ENCODE data around the gene SERGEF.
"Not testable (repeated sequence)": the region's sequence is repeated elsewhere in the genome, so short reads cannot be mapped to it uniquely, and the experiment has no call there.

SERGEF gene

DNA sequence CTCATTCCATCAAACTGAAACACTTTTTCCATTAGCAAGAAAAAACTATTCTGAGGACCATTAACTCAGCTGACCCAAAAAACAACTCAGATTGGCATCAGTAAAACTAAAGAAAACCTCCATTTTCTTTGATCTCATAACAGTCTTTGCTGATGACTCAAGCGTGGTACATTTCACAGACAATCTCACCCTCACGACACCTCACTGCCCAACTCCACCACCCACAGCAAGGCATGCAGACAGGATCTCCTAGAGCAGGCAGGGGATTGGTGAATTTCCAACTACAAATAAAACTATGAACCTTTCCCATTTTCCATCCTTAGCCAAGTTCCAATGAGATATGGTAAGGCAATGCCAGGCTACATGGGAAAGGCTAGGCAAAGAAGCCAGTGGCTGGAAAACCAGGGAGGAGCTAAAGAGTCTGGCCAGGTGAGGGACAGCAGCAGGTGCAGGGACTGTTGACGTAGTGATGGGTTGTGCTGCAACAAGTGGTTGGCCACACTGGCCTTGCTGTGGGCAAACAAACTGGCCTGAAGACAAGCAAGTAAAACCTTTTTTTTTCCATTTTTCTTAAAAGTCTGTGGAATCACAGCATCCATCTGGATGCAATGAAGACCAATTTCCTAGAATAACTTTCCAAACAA is 97.2 kb downstream of the SERGEF start:
- H3K36me3 Mint-ChIP-seq = no peaks in the 10 kb centered on the region
- ATAC-seq (peak; percentile 78), DNase-seq (ENCODE audit: low spot score in 2 of 2) (no peak)
- H3K9me3 Mint-ChIP-seq = no peaks in the 10 kb centered on the region
- H3K4me3 Mint-ChIP-seq = no peak overlapping the region
- H3K4me1 Mint-ChIP-seq = peaks cover 18% of the 10 kb centered on the region
- no peak overlapping the region for H3K27ac Mint-ChIP-seq

DNA sequence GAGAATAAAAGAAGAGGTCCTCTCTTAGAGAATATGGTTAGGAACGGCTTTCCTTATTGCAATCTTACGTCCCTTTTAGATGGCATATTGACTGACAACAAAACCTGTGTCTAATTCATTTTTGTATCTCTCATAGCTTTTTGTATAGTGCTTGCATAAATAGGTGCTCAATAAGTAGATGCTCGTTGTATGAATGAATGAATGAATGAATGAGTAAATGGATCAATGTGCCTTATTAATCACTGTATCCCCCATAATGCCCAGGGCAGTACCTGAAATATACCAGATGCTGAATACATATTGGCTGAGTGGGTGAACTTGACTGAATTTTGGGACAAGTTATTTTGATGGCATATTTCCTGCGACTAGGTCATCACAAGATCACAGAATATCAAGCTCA is 97.9 kb downstream of the SERGEF start:
- no peaks in the 10 kb centered on the region for H3K36me3 Mint-ChIP-seq

DNA sequence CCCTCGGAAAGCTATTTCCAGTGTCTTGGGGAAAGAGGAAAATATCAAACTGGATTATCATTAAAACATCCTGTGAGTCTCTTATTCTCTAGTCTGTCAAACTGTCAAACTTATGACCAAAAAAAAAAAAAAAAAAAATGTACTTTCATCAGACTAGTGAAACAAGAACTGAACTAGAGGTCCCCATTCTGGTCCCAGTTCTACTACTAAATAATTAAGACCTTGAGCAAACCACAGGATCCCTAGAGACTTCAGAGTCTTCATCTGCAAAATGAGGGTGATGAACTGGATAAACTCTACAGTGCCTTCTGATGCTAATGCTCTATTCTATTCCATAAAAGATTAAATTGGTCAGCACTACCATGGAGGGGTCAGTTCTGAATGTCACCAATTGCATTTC is 105.8 kb downstream of the SERGEF start:
- Mint-ChIP-seq H3K4me3 (no peak overlapping the region), H3K9me3 (no peaks in the 10 kb centered on the region), H3K27ac (no peak overlapping the region), H3K36me3 (no peaks in the 10 kb centered on the region), H3K4me1 (peaks cover 5% of the 10 kb centered on the region)
- DNase-seq (ENCODE audit: low spot score in 2 of 2) = no peak
- no peak for ATAC-seq

More for the DNA sequence above, 97.9 kb downstream of the SERGEF start:
- H3K27ac Mint-ChIP-seq = no peak overlapping the region
- peaks cover 18% of the 10 kb centered on the region for H3K4me1 Mint-ChIP-seq
- no peak for ATAC-seq
- no peaks in the 10 kb centered on the region for H3K9me3 Mint-ChIP-seq
- no peak overlapping the region for H3K4me3 Mint-ChIP-seq
- no peak for DNase-seq (ENCODE audit: low spot score in 2 of 2)

DNA sequence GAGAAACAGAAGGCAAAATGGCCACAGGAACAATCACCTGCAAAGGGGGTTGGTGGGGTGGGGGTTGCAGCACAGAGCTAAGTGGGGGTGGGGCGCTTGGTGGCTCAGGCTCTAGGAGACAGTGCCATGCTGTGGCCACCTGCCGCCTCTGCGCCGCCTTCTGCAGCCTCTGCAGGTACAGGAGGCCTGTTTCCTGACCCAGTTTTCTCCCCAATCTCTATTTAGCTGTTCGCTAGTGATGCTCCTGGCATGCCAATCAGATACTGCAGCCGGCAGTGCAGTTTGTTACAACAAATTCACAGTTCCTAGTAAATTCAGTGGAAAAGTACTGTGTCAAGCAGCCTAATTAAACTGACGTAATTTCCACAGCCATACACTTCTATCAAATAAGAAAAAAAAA is 106.4 kb downstream of the SERGEF start:
- DNase-seq (ENCODE audit: low spot score in 2 of 2) (no peak), ATAC-seq (no peak)
- Mint-ChIP-seq H3K36me3 (no peaks in the 10 kb centered on the region), H3K27ac (no peak overlapping the region), H3K4me1 (peaks cover 3% of the 10 kb centered on the region), H3K4me3 (no peak overlapping the region), H3K9me3 (no peaks in the 10 kb centered on the region)

DNA sequence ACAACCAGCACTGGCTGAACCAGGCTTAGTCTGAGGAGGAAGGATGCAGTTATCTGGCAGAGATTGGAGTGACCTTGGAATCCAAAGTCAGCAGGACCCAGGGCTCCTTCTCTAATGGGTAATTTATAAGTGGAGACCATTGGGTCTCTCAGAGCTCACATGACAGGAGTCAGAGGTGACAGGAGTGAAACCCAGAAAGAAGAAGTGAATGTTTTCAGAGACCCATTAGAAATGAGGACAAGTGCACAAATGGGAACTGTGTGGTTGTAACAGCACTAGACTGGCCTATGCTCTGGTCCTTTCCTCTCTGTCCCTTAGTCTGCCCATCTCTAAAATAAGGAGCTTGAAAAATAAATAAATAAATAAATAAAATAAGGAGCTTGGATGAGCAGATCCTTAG is 107.4 kb downstream of the SERGEF start:
- Mint-ChIP-seq H3K27ac (no peak overlapping the region), H3K4me1 (peaks cover 8% of the 10 kb centered on the region), H3K4me3 (no peak overlapping the region), H3K36me3 (no peaks in the 10 kb centered on the region), H3K9me3 (no peaks in the 10 kb centered on the region)
- DNase-seq (ENCODE audit: low spot score in 2 of 2) = no peak
- no peak for ATAC-seq

DNA sequence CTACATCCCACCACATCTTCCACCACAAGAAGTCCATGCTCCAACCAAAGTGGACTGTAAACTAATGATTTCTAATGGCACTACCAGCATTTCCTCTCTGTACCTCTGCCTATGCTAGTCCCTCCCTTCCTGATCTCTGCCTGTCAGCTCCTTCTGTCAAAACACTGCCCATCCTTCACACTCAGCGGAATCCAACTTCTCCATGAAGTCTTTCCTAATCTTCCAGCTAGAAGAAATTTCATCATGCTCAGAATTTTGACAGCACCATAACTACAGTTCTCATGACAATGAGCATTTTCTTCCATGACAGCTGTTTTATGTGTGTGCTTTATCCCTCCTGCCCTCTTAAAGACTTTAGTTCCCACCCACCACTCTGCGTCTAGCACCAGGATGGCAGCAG is 111.4 kb downstream of the SERGEF start:
- Mint-ChIP-seq H3K4me3 (no peak overlapping the region), H3K4me1 (peaks cover 8% of the 10 kb centered on the region), H3K27ac (peak overlapping the region; percentile 11), H3K9me3 (no peaks in the 10 kb centered on the region), H3K36me3 (peaks cover 5% of the 10 kb centered on the region)
- ATAC-seq = no peak
- DNase-seq (ENCODE audit: low spot score in 2 of 2) = no peak

DNA sequence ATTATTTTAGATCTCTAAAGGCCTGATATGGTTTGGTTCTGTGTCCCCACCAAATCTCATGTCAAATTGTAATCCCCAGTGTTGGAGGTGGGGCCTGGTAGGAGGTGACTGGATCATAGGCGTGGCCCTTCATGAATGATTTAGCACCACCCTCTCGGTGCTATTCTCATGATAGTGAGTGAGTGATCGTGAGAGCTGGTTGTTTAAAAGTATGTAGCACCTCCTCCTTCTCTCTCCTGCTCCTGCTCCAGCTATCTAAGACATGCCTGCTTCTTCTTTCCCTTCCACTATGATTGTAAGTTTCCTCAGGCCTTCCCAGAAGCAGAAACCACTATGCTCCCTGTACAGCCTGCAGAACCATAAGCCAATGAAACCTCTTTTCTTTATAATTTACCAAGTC is 114.1 kb downstream of the SERGEF start:
- Mint-ChIP-seq H3K4me1 (peaks cover 8% of the 10 kb centered on the region), H3K9me3 (no peaks in the 10 kb centered on the region), H3K27ac (no peak overlapping the region), H3K36me3 (peaks cover 5% of the 10 kb centered on the region), H3K4me3 (no peak overlapping the region)
- no peak for DNase-seq (ENCODE audit: low spot score in 2 of 2)
- ATAC-seq = no peak

DNA sequence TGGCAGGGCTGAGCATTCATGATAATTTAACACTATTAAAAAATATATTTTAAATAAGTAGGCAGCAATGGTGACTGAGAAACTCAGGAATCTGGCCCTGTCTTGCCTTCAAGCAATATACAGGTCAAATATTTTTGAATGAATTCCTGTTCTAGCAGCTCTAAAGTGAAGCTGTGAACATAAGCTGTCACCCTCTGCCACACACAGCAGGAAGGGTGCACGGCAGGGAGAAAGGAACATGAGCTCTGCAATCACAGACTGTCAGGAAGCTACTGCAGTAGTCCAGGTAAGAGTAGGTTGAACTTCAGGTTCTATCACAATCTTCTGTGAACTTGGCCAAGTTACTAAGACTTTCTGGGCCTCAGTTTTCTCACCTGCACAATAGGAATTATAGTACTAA is 114.8 kb downstream of the SERGEF start:
- DNase-seq (ENCODE audit: low spot score in 2 of 2) (no peak), ATAC-seq (no peak)
- Mint-ChIP-seq H3K27ac (no peak overlapping the region), H3K4me3 (no peak overlapping the region), H3K36me3 (peaks cover 5% of the 10 kb centered on the region), H3K9me3 (no peaks in the 10 kb centered on the region), H3K4me1 (peaks cover 8% of the 10 kb centered on the region)

DNA sequence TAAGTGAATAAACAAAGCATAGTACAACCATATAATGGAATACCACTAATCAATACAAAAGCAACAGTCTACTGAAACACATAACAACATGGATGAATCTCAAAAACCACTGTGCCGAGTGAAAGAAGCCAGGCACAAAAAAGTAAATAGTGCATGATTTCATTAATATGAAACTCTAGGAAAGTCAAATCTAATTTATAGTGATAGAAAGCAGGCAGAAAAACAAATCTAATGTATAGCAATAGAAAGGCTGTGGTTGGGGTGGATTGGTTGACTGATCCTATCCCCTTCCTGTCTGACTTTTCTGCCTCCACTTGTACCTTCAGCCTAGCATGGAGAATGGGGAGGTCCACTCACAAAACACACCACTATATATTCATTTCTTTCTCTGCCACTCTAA is 115.4 kb downstream of the SERGEF start:
- Mint-ChIP-seq H3K36me3 (peaks cover 5% of the 10 kb centered on the region), H3K4me1 (peaks cover 8% of the 10 kb centered on the region), H3K9me3 (no peaks in the 10 kb centered on the region), H3K4me3 (no peak overlapping the region), H3K27ac (no peak overlapping the region)
- DNase-seq (ENCODE audit: low spot score in 2 of 2) (no peak), ATAC-seq (no peak)

DNA sequence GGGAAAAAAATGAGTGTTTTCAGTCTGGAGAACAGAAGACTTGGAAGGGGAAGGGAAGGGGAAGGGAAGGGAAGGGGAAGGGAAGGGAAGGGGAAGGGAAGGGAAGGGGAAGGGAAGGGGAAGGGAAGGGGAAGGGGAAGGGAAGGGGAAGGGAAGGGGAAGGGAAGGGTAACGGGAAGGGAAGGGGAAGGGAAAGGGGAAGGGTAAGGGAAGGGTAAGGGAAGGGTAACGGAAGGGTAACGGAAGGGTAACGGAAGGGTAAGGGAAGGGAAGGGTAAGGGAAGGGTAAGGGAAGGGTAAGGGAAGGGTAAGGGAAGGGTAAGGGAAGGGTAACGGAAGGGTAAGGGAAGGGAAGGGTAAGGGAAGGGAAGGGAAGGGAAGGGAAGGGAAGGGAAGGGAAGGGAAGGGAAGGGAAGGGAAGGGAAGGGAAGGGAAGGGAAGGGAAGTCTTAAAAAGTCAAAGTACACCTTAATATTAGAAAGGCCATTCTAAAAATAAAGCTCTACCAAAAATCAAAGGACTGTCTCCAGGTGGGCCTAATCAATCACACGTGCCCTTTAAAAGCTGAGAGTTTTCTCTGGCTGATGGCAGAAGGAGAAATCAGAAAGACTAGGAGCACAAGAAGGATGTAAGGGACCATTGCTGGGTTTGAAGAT is 116.2 kb downstream of the SERGEF start:
- not testable (repeated sequence) for H3K27ac Mint-ChIP-seq; DNase-seq (ENCODE audit: low spot score in 2 of 2); H3K36me3 Mint-ChIP-seq; H3K9me3 Mint-ChIP-seq; H3K4me1 Mint-ChIP-seq; H3K4me3 Mint-ChIP-seq; ATAC-seq

DNA sequence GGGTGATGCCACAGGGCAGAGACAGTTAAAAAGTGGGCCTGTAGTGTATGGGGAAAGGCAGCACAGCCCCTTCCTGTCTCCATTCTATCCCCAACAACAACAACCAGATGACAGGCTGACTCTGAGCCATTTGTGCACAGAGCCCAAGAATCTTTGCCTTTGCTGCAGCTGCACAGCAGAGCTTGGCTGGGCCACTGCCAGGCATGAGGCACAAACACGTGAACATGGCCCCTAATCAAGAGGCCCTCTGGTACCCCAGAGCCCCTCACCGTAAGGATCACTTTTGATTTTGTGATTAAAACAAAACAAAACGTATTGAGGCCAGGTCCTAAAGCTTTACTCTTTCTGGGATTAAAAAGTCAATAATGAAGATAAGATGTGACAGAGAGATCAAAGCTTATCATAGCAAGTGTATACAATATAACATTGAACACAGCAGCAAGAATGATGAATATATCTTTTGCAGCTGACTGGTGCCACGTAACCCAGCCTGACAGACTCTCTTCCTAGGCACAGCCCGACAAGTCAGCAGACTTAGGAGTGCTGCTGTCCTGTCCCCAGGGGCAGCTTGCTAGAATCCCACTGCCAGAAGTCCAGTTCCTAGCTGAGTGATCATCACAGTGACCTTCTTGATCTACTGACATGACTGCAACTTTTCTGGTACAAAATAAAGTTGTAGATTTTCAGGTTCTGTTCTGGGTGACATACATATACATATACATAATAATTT is 117.8 kb downstream of the SERGEF start:
- ATAC-seq (no peak), DNase-seq (ENCODE audit: low spot score in 2 of 2) (no peak)
- H3K36me3 Mint-ChIP-seq = peaks cover 17% of the 10 kb centered on the region
- H3K4me3 Mint-ChIP-seq = no peak overlapping the region
- no peak overlapping the region for H3K27ac Mint-ChIP-seq
- H3K4me1 Mint-ChIP-seq = no peaks in the 10 kb centered on the region
- H3K9me3 Mint-ChIP-seq = no peaks in the 10 kb centered on the region

DNA sequence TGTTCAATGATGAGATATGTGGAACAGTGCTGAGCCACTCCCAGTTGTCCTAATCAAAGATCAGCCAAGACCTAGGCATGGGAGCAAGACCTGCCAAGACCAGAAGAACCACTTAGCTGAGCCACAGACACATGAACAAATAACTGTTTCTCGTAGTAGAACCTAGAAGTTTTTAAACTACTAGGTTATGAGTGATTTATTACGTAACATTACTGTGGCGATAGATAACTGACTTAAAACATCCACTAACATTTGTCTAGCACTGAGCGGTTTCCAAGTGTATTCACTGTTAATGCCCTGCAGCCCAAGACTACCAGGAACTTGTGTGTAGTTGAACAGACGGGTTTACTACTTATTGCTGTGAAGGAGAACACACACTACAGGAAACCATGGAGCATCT is 120.4 kb downstream of the SERGEF start:
- Mint-ChIP-seq H3K27ac (no peak overlapping the region), H3K36me3 (peaks cover 12% of the 10 kb centered on the region), H3K4me1 (no peaks in the 10 kb centered on the region), H3K4me3 (no peak overlapping the region), H3K9me3 (no peaks in the 10 kb centered on the region)
- no peak for ATAC-seq
- DNase-seq (ENCODE audit: low spot score in 2 of 2) = no peak

DNA sequence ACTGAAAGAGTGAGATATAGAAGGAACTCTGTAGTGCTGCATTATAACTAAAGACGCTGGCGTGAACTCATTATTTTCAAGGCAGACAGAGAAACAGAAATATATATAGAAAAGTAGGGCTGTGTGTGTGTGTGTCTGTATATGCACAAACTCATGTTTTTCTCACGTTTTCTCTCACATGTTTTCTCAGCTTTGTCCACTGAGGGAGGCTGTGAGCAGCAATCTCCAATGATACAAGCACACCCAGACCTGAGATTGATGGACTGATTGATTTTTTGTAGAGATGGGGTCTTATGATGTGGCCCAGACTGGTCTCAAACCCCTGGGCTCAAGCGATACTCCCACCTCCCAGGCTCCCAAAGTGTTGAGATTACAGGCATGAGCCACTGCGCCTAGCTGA is 122.5 kb downstream of the SERGEF start:
- no peak for DNase-seq (ENCODE audit: low spot score in 2 of 2)
- no peak for ATAC-seq
- Mint-ChIP-seq H3K27ac (no peak overlapping the region), H3K9me3 (no peaks in the 10 kb centered on the region), H3K36me3 (peaks cover 12% of the 10 kb centered on the region), H3K4me1 (no peaks in the 10 kb centered on the region), H3K4me3 (no peak overlapping the region)

DNA sequence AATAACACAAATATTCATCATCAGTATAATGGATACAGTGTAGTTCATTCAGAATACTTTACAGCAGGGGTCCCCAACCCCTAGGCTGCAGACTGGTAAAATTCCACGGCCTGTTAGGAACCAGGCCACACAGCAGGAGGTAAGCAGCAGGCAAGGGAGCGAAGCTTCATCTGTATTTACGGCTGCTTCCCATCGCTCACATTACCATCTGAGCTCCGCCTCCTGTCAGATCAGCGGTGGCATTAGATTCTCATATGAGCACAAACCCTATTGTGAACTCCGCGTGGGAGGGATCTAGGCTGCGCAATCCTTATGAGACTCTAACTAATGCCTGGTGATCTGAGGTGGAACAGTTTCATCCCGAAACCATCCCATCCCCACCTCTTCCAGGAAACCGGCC is 125.1 kb downstream of the SERGEF start:
- H3K36me3 Mint-ChIP-seq = peaks cover 12% of the 10 kb centered on the region
- ATAC-seq (no peak), DNase-seq (ENCODE audit: low spot score in 2 of 2) (no peak)
- no peaks in the 10 kb centered on the region for H3K9me3 Mint-ChIP-seq
- no peak overlapping the region for H3K27ac Mint-ChIP-seq
- no peak overlapping the region for H3K4me3 Mint-ChIP-seq
- H3K4me1 Mint-ChIP-seq = no peaks in the 10 kb centered on the region

DNA sequence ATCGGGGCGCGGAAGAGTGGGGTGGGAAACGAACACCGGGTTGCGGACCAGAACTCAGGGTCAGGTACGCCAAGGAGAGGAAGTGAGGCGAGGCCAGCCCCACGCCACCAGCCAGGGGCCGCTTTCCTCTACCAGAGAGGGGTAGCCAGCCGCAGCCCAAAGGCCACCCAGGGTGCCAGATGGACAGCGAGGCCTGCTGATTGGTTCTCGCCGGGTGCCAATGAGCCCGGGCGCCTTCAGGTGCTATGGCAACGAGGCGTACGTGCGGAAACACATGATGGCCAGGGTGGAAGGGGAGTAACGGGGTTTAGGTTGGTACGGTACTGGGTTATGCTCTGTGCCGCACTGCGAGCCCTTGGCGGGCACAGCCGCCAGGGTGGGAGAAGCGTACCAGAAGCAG is 128.9 kb downstream of the SERGEF start:
- H3K4me1 Mint-ChIP-seq = no peaks in the 10 kb centered on the region
- ATAC-seq (no peak), DNase-seq (ENCODE audit: low spot score in 2 of 2) (no peak)
- no peak overlapping the region for H3K27ac Mint-ChIP-seq
- no peaks in the 10 kb centered on the region for H3K9me3 Mint-ChIP-seq
- H3K36me3 Mint-ChIP-seq = no peaks in the 10 kb centered on the region
- H3K4me3 Mint-ChIP-seq = no peak overlapping the region

DNA sequence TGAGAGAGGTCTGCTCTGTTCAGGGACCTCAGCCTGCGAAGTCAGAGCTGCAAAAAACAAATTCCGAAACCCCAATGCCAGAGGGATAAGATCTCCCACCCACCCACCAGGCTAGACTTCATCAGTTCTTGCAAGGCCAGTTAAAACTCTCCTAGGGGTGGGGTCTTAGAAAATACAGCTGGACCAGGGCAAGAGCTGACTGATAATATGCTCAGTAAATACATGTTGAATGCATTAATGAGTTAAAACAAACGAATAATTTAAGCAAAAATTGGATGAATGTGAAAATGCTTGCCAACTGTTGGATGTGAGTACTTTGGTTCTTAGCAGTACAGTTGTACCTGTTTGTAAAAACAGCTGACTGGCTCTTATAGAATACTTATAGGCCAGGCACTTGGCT is 129.8 kb downstream of the SERGEF start:
- DNase-seq (ENCODE audit: low spot score in 2 of 2) = no peak
- Mint-ChIP-seq H3K4me3 (no peak overlapping the region), H3K4me1 (no peaks in the 10 kb centered on the region), H3K9me3 (no peaks in the 10 kb centered on the region), H3K27ac (no peak overlapping the region), H3K36me3 (no peaks in the 10 kb centered on the region)
- ATAC-seq = no peak
